SK-N-SH (cell line): ENCODE data around the gene OPCML. TPM values are rescaled to one million over a fixed set of nuclear protein-coding genes. Genes with fewer than 3 reads are reported as not detected.

ENCODE experiments used
- CTCF ChIA-PET: fragments of 300-600, 350-600 bp; formaldehyde crosslinking; extraction: SDS; loops from one replicate; lab custom pipeline; 2021; lab: Yijun Ruan, JAX
- POLR2A ChIA-PET: fragments of 350-600 bp; sonication (Branson Sonifier 250); formaldehyde crosslinking; extraction: SDS; loops from one replicate; lab custom pipeline; 2020; ENCODE audit warnings: antibody characterized with exemption, inconsistent platforms; lab: Yijun Ruan, JAX
- DNase-seq: peaks from one replicate; pipeline ENCODE4 v3.0.0; 2012
- H2AFZ ChIP-seq: fragments of 200-600 bp; sonication (generic); 2 replicates; pipeline ENCODE4 v1.8.1; 2016; ENCODE audit warnings: antibody characterized with exemption, mild to moderate bottlenecking, low read depth
- H3F3A ChIP-seq: fragments of 200-600 bp; sonication (generic); replicated peaks from 2 replicates; pipeline ENCODE3; 2016; ENCODE audit warnings: antibody characterized with exemption, mild to moderate bottlenecking; ENCODE audit not compliant: insufficient read depth
- H3K27ac ChIP-seq, 2 experiments: fragments of 200-500 bp in 1 of 2; fragments of 200-600 bp in 1 of 2; sonication (Bioruptor generic) in 1 of 2; sonication (generic), shearing (Covaris generic) in 1 of 2; 2 replicates each; pipeline versions ENCODE4 v1.5.1 to v1.6.1; 2014 to 2016; ENCODE audit warnings: low read depth in 2 of 2, inconsistent platforms in 1 of 2, low read length in 1 of 2, mild to moderate bottlenecking in 1 of 2, mixed read lengths in 1 of 2
- H3K27me3 ChIP-seq: fragments of 200-600 bp; sonication (generic), shearing (Covaris generic); 2 replicates; pipeline ENCODE4 v1.6.1; 2016; ENCODE audit warnings: mixed run types; ENCODE audit not compliant: insufficient read depth
- H3K36me3 ChIP-seq, 2 experiments: fragments of 200-500 bp in 1 of 2; fragments of 200-600 bp in 1 of 2; sonication (Bioruptor generic) in 1 of 2; sonication (generic) in 1 of 2; replicated peaks in 1 of 2; 2 replicates each; pipeline versions ENCODE3 to v1.5.1; 2014 to 2016; ENCODE audit warnings: low read length in 1 of 2, mild to moderate bottlenecking in 1 of 2; ENCODE audit not compliant: insufficient read depth in 2 of 2, control insufficient read depth in 1 of 2
- H3K4me1 ChIP-seq, 2 experiments: fragments of 200-500 bp in 1 of 2; fragments of 200-600 bp in 1 of 2; sonication (Bioruptor generic) in 1 of 2; sonication (generic), shearing (Covaris generic) in 1 of 2; 2 replicates each; pipeline versions ENCODE4 v1.5.1 to v1.6.1; 2014 to 2016; ENCODE audit warnings: low read depth in 1 of 2, low read length in 1 of 2, mixed run types in 1 of 2; ENCODE audit not compliant: insufficient read depth in 2 of 2, control insufficient read depth in 1 of 2
- H3K4me2 ChIP-seq: fragments of 200-600 bp; sonication (generic), shearing (Covaris generic); 2 replicates; pipeline ENCODE4 v1.6.1; 2017; ENCODE audit warnings: mixed run types
- H3K4me3 ChIP-seq, 2 experiments: fragments of 200-500 bp in 1 of 2; fragments of 200-600 bp in 1 of 2; sonication (Bioruptor generic) in 1 of 2; sonication (generic), shearing (Covaris generic) in 1 of 2; 2 replicates each; pipeline versions ENCODE4 v1.5.1 to v1.8.1; 2014 to 2016; ENCODE audit warnings: low read depth in 2 of 2, inconsistent platforms in 1 of 2, low read length in 1 of 2, mild to moderate bottlenecking in 1 of 2, mixed read lengths in 1 of 2, moderate library complexity in 1 of 2
- H3K79me2 ChIP-seq: fragments of 200-600 bp; sonication (generic); 2 replicates; pipeline ENCODE4 v1.8.1; 2017; ENCODE audit warnings: mild to moderate bottlenecking; ENCODE audit not compliant: insufficient read depth
- H3K9ac ChIP-seq: fragments of 200-600 bp; sonication (generic); 2 replicates; pipeline ENCODE4 v1.6.1; 2017; ENCODE audit warnings: mixed run types
- H3K9me2 ChIP-seq: fragments of 200-600 bp; sonication (generic); 2 replicates; pipeline ENCODE4 v1.6.1; 2017; ENCODE audit warnings: mixed run types
- H3K9me3 ChIP-seq: fragments of 200-600 bp; sonication (generic); 2 replicates; pipeline ENCODE4 v1.6.1; 2017; ENCODE audit warnings: mixed run types, mild to moderate bottlenecking, moderate library complexity
- H4K20me1 ChIP-seq: fragments of 200-600 bp; sonication (generic); 2 replicates; pipeline ENCODE4 v1.6.1; 2017; ENCODE audit warnings: mild to moderate bottlenecking, mixed run types; ENCODE audit not compliant: insufficient read depth
- CHD2 ChIP-seq: fragments of 150-350 bp; IDR thresholded peaks from 2 replicates; pipeline ENCODE4 v1.6.1; 2018; ENCODE audit warnings: low read length; ENCODE audit not compliant: partially characterized antibody
- EZH2phosphoT487 ChIP-seq: fragments of 200-600 bp; sonication (generic); IDR thresholded peaks from 2 replicates; pipeline ENCODE4 v1.6.1; 2017; ENCODE audit warnings: low read depth, mixed run types, mild to moderate bottlenecking, antibody characterized with exemption, moderate library complexity, borderline replicate concordance
- FOXJ3 ChIP-seq: sonication (generic); formaldehyde crosslinking; IDR thresholded peaks from 2 replicates; pipeline ENCODE4 v1.5.1; 2020; ENCODE audit warnings: mild to moderate bottlenecking, missing genetic modification reagents
- FOXM1 ChIP-seq: IDR thresholded peaks from 2 replicates; pipeline ENCODE4 v1.4.0; 2012; ENCODE audit warnings: low read depth, mild to moderate bottlenecking
- JUND ChIP-seq: IDR thresholded peaks from 2 replicates; pipeline ENCODE4 v1.4.0; 2012
- MEF2A ChIP-seq: IDR thresholded peaks from 2 replicates; pipeline ENCODE4 v1.4.0; 2012; ENCODE audit warnings: low read depth, borderline replicate concordance
- NRF1 ChIP-seq: IDR thresholded peaks from 2 replicates; pipeline ENCODE4 v1.6.1; 2012; ENCODE audit warnings: low read depth, mild to moderate bottlenecking, low read length
- POLR2AphosphoS5 ChIP-seq: IDR thresholded peaks from 2 replicates; pipeline ENCODE4 v1.6.1; 2012; ENCODE audit warnings: low read depth, low read length
- RCOR1 ChIP-seq: fragments of 150-350 bp; IDR thresholded peaks from 2 replicates; pipeline ENCODE4 v1.6.1; 2017; ENCODE audit warnings: antibody characterized with exemption, low read length
- RXRA ChIP-seq: IDR thresholded peaks from 2 replicates; pipeline ENCODE4 v1.4.0; 2012; ENCODE audit warnings: low read depth, mild to moderate bottlenecking, borderline replicate concordance
- SMC3 ChIP-seq: IDR thresholded peaks from 2 replicates; pipeline ENCODE4 v1.6.1; 2012; ENCODE audit warnings: low read depth, low read length, improper control_type of control experiment
- TCF12 ChIP-seq: IDR thresholded peaks from 2 replicates; pipeline ENCODE4 v1.4.0; 2012
- WGBS: methylation state at CpG from one replicate; pipeline ENCODE4 v1.1.6; 2017; ENCODE audit warnings: low lambda C conversion rate; 5-methylcytosine and 5-hydroxymethylcytosine counted together
- polyA plus RNA-seq, 3 experiments: library from polyadenylated mRNA; depleted of rRNA; stranded (reverse); fragments of >200 nt; gene quantifications; 2 replicates each; pipeline ENCODE4 v1.2.3, GENCODE V29; 2012
- TF ChIP-seq, protein P1 (sequence below): IDR thresholded peaks from 2 replicates; pipeline ENCODE4 v1.4.0; 2012; ENCODE audit warnings: low read depth, borderline replicate concordance
- TF ChIP-seq, protein P2 (sequence below): IDR thresholded peaks from 2 replicates; pipeline ENCODE4 v1.6.1; 2012; ENCODE audit warnings: mild to moderate bottlenecking, low read depth, low read length, moderate library complexity
- TF ChIP-seq, protein P3 (sequence below): IDR thresholded peaks from 2 replicates; pipeline ENCODE4 v1.4.0; 2012; ENCODE audit warnings: low read depth

The OPCML gene
- polyA plus RNA-seq, 1 of the 3 experiments (the other 2 are of a cell fraction): not detected

DNA sequence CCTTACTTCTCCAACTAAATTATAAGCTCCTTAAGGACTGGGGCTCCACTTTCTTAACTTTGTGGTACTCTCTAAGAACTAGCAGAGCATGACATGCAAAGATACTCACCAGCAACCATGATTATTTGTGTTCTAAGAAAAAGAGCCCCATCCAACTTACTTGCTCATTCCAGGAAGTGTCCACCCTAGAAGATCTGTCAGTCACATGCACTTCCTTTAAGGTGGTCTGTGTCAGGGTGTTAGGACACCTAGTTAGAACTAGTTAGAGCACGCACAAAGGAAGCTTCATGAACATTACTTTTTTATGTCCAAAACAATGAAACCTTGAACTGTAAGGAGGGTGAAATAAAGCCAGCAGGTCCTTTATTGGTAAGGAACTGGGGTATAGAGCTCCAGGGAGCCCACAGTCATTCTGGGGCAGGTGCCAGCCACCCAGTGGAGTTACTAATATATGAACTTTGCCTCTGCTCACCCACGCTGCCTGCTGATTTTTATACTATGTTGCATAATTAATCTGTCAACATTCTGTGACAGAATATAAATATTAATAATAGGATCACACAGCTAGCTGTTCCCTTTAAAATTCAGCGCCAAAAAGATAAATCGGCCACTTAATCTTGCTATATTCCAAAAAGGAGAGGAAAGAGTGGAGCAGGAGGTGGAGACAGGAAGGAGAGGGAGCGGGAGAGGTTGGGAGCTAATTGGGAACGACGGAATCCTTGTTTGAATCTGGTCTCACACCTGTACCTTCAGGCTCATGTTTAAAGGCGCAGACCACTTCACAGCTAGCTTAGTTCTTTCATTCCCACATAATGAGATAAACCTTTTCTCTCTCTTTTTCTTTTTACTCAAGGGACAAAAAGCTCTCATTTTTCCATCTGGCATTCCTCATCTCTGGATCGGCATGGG, 755.0 kb downstream of the OPCML start:
- Histone ChIP-seq H3K4me1 (peaks cover 0 to 3% of the 10 kb centered on the region in 2 experiments; a peak in 1 of 4 replicates), H4K20me1 (no peaks in the 10 kb centered on the region), H3K79me2 (no peaks in the 10 kb centered on the region), H3K4me3 (no peak overlapping the region), H3K27ac (no peak overlapping the region), H3K36me3 (no peaks in the 10 kb centered on the region), H3K9me3 (no peaks in the 10 kb centered on the region), H3F3A (no peaks in the 10 kb centered on the region), H3K9ac (no peak overlapping the region), H3K27me3 (no peaks in the 10 kb centered on the region), H3K4me2 (no peak overlapping the region), H3K9me2 (no peaks in the 10 kb centered on the region), H2AFZ (no peak overlapping the region)
- TF ChIP-seq, protein P1, sequence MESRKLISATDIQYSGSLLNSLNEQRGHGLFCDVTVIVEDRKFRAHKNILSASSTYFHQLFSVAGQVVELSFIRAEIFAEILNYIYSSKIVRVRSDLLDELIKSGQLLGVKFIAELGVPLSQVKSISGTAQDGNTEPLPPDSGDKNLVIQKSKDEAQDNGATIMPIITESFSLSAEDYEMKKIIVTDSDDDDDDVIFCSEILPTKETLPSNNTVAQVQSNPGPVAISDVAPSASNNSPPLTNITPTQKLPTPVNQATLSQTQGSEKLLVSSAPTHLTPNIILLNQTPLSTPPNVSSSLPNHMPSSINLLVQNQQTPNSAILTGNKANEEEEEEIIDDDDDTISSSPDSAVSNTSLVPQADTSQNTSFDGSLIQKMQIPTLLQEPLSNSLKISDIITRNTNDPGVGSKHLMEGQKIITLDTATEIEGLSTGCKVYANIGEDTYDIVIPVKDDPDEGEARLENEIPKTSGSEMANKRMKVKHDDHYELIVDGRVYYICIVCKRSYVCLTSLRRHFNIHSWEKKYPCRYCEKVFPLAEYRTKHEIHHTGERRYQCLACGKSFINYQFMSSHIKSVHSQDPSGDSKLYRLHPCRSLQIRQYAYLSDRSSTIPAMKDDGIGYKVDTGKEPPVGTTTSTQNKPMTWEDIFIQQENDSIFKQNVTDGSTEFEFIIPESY: no peak
- no peak for TF ChIP-seq SMC3
- no peak for TF ChIP-seq POLR2AphosphoS5
- TF ChIP-seq, protein P2, sequence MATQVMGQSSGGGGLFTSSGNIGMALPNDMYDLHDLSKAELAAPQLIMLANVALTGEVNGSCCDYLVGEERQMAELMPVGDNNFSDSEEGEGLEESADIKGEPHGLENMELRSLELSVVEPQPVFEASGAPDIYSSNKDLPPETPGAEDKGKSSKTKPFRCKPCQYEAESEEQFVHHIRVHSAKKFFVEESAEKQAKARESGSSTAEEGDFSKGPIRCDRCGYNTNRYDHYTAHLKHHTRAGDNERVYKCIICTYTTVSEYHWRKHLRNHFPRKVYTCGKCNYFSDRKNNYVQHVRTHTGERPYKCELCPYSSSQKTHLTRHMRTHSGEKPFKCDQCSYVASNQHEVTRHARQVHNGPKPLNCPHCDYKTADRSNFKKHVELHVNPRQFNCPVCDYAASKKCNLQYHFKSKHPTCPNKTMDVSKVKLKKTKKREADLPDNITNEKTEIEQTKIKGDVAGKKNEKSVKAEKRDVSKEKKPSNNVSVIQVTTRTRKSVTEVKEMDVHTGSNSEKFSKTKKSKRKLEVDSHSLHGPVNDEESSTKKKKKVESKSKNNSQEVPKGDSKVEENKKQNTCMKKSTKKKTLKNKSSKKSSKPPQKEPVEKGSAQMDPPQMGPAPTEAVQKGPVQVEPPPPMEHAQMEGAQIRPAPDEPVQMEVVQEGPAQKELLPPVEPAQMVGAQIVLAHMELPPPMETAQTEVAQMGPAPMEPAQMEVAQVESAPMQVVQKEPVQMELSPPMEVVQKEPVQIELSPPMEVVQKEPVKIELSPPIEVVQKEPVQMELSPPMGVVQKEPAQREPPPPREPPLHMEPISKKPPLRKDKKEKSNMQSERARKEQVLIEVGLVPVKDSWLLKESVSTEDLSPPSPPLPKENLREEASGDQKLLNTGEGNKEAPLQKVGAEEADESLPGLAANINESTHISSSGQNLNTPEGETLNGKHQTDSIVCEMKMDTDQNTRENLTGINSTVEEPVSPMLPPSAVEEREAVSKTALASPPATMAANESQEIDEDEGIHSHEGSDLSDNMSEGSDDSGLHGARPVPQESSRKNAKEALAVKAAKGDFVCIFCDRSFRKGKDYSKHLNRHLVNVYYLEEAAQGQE: no peak
- no peak for TF ChIP-seq EZH2phosphoT487
- TF ChIP-seq, protein P3, sequence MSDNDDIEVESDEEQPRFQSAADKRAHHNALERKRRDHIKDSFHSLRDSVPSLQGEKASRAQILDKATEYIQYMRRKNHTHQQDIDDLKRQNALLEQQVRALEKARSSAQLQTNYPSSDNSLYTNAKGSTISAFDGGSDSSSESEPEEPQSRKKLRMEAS: no peak
- TF ChIP-seq TCF12: no peak
- no peak for TF ChIP-seq FOXJ3 (CRISPR knock-in tag)
- no peak for TF ChIP-seq RCOR1
- no peak for TF ChIP-seq NRF1
- no peak for TF ChIP-seq FOXM1
- no peak for TF ChIP-seq RXRA
- no peak for TF ChIP-seq MEF2A
- TF ChIP-seq CHD2: no peak
- no peak for TF ChIP-seq JUND
- ChIA-PET POLR2A (no interaction called here), CTCF (interaction anchor here (1.0 kb wide), 1 partner anchor 41 kb away, joined by 4 read pairs; no protein-coding TSS in a partner anchor)
- no peak for DNase-seq
- WGBS: 43% methylated on average over 9 of the region's 9 CpGs
